ENCODE data around the gene RASGRP4.

Gene RASGRP4

DNA sequence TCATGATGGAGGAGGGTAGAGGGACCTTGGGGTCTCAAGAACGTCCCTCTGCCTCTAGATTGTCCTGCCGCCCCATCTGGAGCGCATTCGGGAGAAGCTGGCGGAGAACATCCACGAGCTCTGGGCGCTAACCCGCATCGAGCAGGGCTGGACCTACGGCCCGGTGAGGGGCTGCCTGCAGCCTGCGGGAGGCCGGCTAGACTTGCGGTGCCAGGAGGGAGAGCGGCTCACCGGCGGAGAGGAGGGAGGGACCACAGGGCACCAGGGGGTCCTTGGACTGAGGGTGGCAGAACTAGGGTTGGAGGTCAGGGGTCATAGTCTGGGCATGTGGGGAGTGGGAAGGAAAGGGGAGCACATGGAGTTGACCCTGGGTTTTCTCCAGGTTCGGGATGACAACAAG, 37.3 kb upstream of the RASGRP4 start:
- Histone ChIP-seq H3K27ac (ENCODE audit: low read length) (no peak overlapping the region), H3K9me3 (ENCODE audit: control insufficient read depth in 2 of 2, low read length in 2 of 2) (no peaks in the 10 kb centered on the region), H3K27me3 (ENCODE audit: control insufficient read depth in 1 of 2, insufficient read depth in 2 of 2, low read length in 2 of 2) (no peaks in the 10 kb centered on the region), H3K36me3 (ENCODE audit: control insufficient read depth in 2 of 2, insufficient read depth in 2 of 2, low read length in 2 of 2) (no peaks in the 10 kb centered on the region), H3K4me3 (ENCODE audit: low read length in 2 of 2) (no peak overlapping the region), H3K9ac (ENCODE audit: low read length in 2 of 2) (no peak overlapping the region), H3K4me1 (ENCODE audit: control insufficient read depth, insufficient read depth, low read length) (no peaks in the 10 kb centered on the region)

DNA sequence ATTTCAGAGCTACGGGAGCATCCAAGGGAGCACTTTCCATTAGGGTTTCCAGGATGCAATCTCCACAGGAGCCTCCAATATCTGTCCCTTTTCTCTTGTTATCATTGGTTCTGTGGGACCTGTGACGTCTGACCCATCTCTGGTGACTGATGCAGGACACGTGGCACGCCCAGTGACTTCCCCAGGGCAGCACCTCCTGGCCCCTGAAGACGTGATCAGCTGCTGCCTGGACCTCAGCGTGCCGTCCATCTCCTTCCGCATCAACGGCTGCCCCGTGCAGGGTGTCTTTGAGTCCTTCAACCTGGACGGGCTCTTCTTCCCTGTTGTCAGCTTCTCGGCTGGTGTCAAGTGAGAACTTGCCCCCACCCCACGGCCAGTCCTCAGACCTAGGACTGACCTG, 33.0 kb upstream of the RASGRP4 start:
- Histone ChIP-seq H3K9ac (ENCODE audit: low read length in 2 of 2) (no peak overlapping the region), H3K27me3 (ENCODE audit: control insufficient read depth in 1 of 2, insufficient read depth in 2 of 2, low read length in 2 of 2) (no peaks in the 10 kb centered on the region), H3K9me3 (ENCODE audit: control insufficient read depth in 2 of 2, low read length in 2 of 2) (no peaks in the 10 kb centered on the region), H3K36me3 (ENCODE audit: control insufficient read depth in 2 of 2, insufficient read depth in 2 of 2, low read length in 2 of 2) (no peaks in the 10 kb centered on the region), H3K4me3 (ENCODE audit: low read length in 2 of 2) (no peak overlapping the region), H3K4me1 (ENCODE audit: control insufficient read depth, insufficient read depth, low read length) (no peaks in the 10 kb centered on the region), H3K27ac (ENCODE audit: low read length) (no peak overlapping the region)

DNA sequence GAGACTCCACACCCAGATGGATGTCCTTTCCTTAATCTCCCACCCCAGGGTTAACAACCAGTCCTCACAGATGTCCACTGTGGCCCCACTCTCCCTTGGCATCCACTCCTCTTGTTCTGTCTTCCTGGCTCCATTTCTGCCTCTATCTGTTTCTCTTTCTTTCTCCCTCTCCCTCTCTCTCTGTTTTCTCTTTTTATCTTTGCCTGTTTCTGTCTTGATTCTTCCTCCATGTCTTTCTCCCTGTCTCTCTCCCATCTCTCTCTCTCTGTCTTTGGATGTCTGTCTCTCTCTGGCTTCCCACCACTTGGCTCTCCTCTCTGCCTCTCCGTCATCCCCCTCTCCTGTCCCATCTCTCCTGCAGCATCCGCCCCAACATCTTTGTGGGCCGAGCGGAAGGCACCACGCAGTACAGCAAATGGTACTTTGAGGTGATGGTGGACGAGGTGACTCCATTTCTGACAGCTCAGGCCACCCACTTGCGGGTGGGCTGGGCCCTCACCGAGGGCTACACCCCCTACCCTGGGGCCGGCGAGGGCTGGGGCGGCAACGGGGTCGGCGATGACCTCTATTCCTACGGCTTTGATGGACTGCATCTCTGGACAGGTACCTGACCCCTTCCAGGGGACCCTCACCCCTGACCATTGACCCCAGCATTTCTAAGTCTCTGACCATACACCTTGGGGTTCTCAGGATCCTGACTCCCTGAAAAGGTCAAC, 31.8 kb upstream of the RASGRP4 start:
- no peaks in the 10 kb centered on the region for H3K9me3 ChIP-seq (ENCODE audit: control insufficient read depth in 2 of 2, low read length in 2 of 2)

DNA sequence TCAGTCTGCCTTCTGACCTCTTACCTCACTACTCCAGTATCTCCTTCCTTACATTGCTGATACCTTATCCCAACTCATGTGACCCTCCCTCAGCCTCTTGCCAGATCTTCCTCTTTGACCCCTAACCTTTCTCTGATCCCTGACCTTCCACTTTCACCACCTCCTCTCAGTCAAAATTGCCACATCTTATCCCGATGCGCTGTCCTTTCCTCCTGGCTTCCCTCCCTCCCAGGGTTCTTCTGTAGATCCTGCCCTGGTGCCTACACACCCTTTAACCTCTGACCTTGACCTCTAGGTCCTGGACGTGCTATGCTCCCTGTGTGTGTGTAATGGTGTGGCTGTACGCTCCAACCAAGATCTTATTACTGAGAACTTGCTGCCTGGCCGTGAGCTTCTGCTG, 31.2 kb upstream of the RASGRP4 start:
- no peak overlapping the region for H3K27ac ChIP-seq (ENCODE audit: low read length)
- no peak overlapping the region for H3K4me3 ChIP-seq (ENCODE audit: low read length in 2 of 2)
- no peaks in the 10 kb centered on the region for H3K27me3 ChIP-seq (ENCODE audit: control insufficient read depth in 1 of 2, insufficient read depth in 2 of 2, low read length in 2 of 2)
- H3K9me3 ChIP-seq (ENCODE audit: control insufficient read depth in 2 of 2, low read length in 2 of 2): no peaks in the 10 kb centered on the region
- no peaks in the 10 kb centered on the region for H3K36me3 ChIP-seq (ENCODE audit: control insufficient read depth in 2 of 2, insufficient read depth in 2 of 2, low read length in 2 of 2)
- H3K9ac ChIP-seq (ENCODE audit: low read length in 2 of 2): no peak overlapping the region
- no peaks in the 10 kb centered on the region for H3K4me1 ChIP-seq (ENCODE audit: control insufficient read depth, insufficient read depth, low read length)

More for the DNA sequence above, 31.8 kb upstream of the RASGRP4 start:
- Histone ChIP-seq H3K27ac (ENCODE audit: low read length) (no peak overlapping the region), H3K9ac (ENCODE audit: low read length in 2 of 2) (no peak overlapping the region), H3K27me3 (ENCODE audit: control insufficient read depth in 1 of 2, insufficient read depth in 2 of 2, low read length in 2 of 2) (no peaks in the 10 kb centered on the region), H3K36me3 (ENCODE audit: control insufficient read depth in 2 of 2, insufficient read depth in 2 of 2, low read length in 2 of 2) (no peaks in the 10 kb centered on the region), H3K4me3 (ENCODE audit: low read length in 2 of 2) (no peak overlapping the region), H3K4me1 (ENCODE audit: control insufficient read depth, insufficient read depth, low read length) (no peaks in the 10 kb centered on the region)

DNA sequence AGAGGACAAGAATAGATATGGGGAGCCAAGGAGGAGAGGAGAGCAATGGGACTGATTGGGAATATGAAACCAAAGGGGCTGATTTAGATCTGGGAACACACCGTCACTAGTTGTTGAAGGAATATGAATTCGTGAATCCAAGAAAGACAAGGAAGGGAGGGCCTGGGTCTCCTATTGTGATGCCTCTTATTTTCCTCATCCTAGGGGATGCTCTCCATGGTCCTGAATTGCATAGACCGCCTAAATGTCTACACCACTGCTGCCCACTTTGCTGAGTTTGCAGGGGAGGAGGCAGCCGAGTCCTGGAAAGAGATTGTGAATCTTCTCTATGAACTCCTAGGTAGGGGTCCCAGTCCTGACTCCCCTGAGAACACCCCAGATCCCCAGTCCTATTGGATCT, 29.0 kb upstream of the RASGRP4 start:
- H3K4me1 ChIP-seq (ENCODE audit: control insufficient read depth, insufficient read depth, low read length): no peaks in the 10 kb centered on the region
- no peak overlapping the region for H3K4me3 ChIP-seq (ENCODE audit: low read length in 2 of 2)
- H3K9me3 ChIP-seq (ENCODE audit: control insufficient read depth in 2 of 2, low read length in 2 of 2): no peaks in the 10 kb centered on the region
- no peak overlapping the region for H3K27ac ChIP-seq (ENCODE audit: low read length)
- no peaks in the 10 kb centered on the region for H3K36me3 ChIP-seq (ENCODE audit: control insufficient read depth in 2 of 2, insufficient read depth in 2 of 2, low read length in 2 of 2)
- H3K27me3 ChIP-seq (ENCODE audit: control insufficient read depth in 1 of 2, insufficient read depth in 2 of 2, low read length in 2 of 2): no peaks in the 10 kb centered on the region
- H3K9ac ChIP-seq (ENCODE audit: low read length in 2 of 2): no peak overlapping the region

DNA sequence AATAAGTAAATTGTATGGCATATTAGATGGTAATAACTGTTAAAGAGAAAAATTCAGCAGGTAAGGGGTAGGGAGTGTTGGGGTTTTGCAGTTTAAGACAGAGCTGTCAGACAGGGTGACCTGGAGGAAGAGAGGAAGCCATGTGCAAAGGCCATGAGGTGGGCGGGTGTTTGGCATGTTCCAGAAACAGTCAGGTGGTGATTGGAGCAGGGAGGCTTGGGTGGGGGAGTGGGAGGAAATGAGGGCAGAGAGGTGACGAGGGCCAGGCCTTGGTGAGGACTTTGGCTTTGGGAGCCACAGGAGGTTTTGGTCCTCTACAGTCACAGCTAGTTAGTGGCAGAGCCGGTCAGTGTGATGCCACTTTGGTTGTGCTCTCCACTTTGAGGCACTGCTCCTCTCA, 27.6 kb upstream of the RASGRP4 start:
- Histone ChIP-seq H3K9ac (ENCODE audit: low read length in 2 of 2) (no peak overlapping the region), H3K27ac (ENCODE audit: low read length) (no peak overlapping the region), H3K36me3 (ENCODE audit: control insufficient read depth in 2 of 2, insufficient read depth in 2 of 2, low read length in 2 of 2) (no peaks in the 10 kb centered on the region), H3K4me3 (ENCODE audit: low read length in 2 of 2) (no peak overlapping the region), H3K27me3 (ENCODE audit: control insufficient read depth in 1 of 2, insufficient read depth in 2 of 2, low read length in 2 of 2) (no peaks in the 10 kb centered on the region), H3K9me3 (ENCODE audit: control insufficient read depth in 2 of 2, low read length in 2 of 2) (no peaks in the 10 kb centered on the region), H3K4me1 (ENCODE audit: control insufficient read depth, insufficient read depth, low read length) (no peaks in the 10 kb centered on the region)

DNA sequence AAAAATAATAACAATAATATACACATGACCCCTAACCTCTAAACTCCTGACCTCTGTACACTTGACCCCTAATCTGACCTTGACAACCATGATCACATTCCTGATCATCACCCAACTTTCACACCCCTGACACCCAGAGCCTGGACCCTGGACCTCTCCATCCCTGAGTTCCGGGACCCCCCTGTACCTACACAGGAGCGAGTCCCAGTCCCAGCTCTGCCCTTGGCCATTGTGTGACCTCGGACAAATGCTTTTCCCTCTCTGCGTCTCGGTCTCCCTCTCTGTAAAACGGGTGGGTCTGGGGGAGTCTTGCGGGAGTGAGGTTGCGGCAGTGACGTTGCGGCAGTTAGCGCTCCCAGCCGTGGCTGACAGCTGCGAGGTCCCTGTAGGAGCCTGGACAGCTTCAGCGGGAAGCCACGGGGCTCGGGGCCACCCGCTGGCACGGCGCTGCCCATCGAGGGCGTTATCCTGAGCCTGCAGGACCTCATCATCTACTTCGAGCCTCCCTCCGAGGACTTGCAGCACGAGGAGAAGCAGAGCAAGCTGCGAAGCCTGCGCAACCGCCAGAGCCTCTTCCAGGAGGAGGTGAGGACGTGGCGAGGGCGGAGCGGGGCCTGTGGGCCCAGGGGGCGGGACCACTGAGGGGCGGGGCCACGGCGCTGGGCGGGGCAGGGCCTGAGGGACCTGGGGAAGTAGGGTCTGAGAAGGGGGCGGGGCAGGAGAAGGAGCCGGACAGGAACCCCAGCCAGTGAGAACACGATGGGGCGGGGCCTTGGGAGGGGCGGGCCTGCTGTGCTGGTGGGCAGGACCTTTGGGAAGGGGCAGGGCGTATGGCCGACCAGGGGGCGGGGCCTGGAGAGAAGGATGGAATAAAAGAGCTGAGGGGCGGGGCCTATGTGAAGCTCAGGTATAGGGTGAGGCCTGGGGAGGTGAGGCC, 26.7 kb upstream of the RASGRP4 start:
- Histone ChIP-seq H3K36me3 (ENCODE audit: control insufficient read depth in 2 of 2, insufficient read depth in 2 of 2, low read length in 2 of 2) (no peaks in the 10 kb centered on the region), H3K9ac (ENCODE audit: low read length in 2 of 2) (no peak overlapping the region), H3K4me3 (ENCODE audit: low read length in 2 of 2) (no peak overlapping the region), H3K9me3 (ENCODE audit: control insufficient read depth in 2 of 2, low read length in 2 of 2) (no peaks in the 10 kb centered on the region), H3K4me1 (ENCODE audit: control insufficient read depth, insufficient read depth, low read length) (no peaks in the 10 kb centered on the region), H3K27ac (ENCODE audit: low read length) (no peak overlapping the region), H3K27me3 (ENCODE audit: control insufficient read depth in 1 of 2, insufficient read depth in 2 of 2, low read length in 2 of 2) (no peaks in the 10 kb centered on the region)

DNA sequence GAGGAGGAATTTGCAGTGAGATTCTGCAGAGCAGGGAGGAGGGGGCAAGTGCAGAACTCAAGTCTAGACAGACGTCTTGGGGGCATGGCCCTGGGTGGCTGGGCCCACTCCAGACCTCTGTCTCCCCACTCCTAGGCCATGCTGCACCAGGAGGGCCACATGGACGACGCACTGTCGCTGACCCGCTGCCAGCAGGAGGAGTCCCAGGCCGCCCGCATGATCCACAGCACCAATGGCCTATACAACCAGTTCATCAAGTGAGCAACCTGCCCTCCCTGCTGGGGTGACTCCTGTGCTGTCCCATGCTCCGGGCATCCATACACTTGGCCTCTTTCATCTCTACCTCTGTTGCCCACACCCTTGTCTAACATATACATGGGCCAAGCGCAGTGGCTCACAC, 25.6 kb upstream of the RASGRP4 start:
- Histone ChIP-seq H3K4me3 (ENCODE audit: low read length in 2 of 2) (no peak overlapping the region), H3K9ac (ENCODE audit: low read length in 2 of 2) (no peak overlapping the region), H3K9me3 (ENCODE audit: control insufficient read depth in 2 of 2, low read length in 2 of 2) (no peaks in the 10 kb centered on the region), H3K27ac (ENCODE audit: low read length) (no peak overlapping the region), H3K27me3 (ENCODE audit: control insufficient read depth in 1 of 2, insufficient read depth in 2 of 2, low read length in 2 of 2) (no peaks in the 10 kb centered on the region), H3K4me1 (ENCODE audit: control insufficient read depth, insufficient read depth, low read length) (no peaks in the 10 kb centered on the region), H3K36me3 (ENCODE audit: control insufficient read depth in 2 of 2, insufficient read depth in 2 of 2, low read length in 2 of 2) (no peaks in the 10 kb centered on the region)

DNA sequence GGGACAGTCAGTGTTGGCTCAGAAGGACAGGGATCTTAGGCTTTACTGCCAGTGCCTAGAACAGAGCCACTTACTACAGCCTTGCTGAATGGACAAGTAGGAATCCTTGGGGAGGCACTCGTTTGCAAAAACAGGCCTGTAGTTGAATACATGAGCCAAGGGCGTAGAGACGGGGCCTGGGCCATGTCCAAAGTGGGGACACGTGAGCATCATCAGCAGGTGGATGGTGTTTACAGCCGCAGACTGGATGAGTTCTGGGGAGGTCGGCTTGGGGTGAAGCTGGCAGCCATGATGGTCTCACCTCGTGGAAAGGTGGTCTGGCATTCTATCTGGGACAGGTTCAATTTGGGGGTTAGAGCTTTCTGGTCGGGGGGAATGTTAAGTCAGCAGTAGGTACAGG, 25.0 kb upstream of the RASGRP4 start:
- no peaks in the 10 kb centered on the region for H3K36me3 ChIP-seq (ENCODE audit: control insufficient read depth in 2 of 2, insufficient read depth in 2 of 2, low read length in 2 of 2)
- no peaks in the 10 kb centered on the region for H3K4me1 ChIP-seq (ENCODE audit: control insufficient read depth, insufficient read depth, low read length)
- H3K27me3 ChIP-seq (ENCODE audit: control insufficient read depth in 1 of 2, insufficient read depth in 2 of 2, low read length in 2 of 2): no peaks in the 10 kb centered on the region
- no peak overlapping the region for H3K4me3 ChIP-seq (ENCODE audit: low read length in 2 of 2)
- H3K9me3 ChIP-seq (ENCODE audit: control insufficient read depth in 2 of 2, low read length in 2 of 2): no peaks in the 10 kb centered on the region
- H3K9ac ChIP-seq (ENCODE audit: low read length in 2 of 2): no peak overlapping the region
- no peak overlapping the region for H3K27ac ChIP-seq (ENCODE audit: low read length)

DNA sequence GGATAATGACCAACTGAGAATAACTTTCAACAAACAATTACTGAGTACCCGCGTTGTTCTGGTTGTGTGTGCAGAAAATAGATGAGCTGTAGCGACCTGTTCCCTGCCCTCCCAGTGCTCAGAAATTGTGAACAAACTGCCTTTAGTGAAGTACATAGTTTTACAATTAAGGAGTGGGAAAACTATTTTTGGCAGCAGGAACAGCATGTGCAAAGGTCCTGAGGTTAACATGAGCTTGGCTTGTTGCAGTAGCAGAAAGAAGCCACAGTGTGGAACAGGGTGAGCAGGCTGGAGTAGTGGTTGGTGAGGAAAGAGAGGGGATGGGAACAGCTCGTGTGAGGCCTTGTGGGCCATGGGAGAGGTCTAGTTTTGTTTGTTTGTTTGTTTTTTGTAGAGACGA, 23.5 kb upstream of the RASGRP4 start:
- Histone ChIP-seq H3K4me3 (ENCODE audit: low read length in 2 of 2) (no peak overlapping the region), H3K9ac (ENCODE audit: low read length in 2 of 2) (no peak overlapping the region), H3K27me3 (ENCODE audit: control insufficient read depth in 1 of 2, insufficient read depth in 2 of 2, low read length in 2 of 2) (no peaks in the 10 kb centered on the region), H3K27ac (ENCODE audit: low read length) (no peak overlapping the region), H3K4me1 (ENCODE audit: control insufficient read depth, insufficient read depth, low read length) (no peaks in the 10 kb centered on the region), H3K9me3 (ENCODE audit: control insufficient read depth in 2 of 2, low read length in 2 of 2) (no peaks in the 10 kb centered on the region), H3K36me3 (ENCODE audit: control insufficient read depth in 2 of 2, insufficient read depth in 2 of 2, low read length in 2 of 2) (no peaks in the 10 kb centered on the region)

DNA sequence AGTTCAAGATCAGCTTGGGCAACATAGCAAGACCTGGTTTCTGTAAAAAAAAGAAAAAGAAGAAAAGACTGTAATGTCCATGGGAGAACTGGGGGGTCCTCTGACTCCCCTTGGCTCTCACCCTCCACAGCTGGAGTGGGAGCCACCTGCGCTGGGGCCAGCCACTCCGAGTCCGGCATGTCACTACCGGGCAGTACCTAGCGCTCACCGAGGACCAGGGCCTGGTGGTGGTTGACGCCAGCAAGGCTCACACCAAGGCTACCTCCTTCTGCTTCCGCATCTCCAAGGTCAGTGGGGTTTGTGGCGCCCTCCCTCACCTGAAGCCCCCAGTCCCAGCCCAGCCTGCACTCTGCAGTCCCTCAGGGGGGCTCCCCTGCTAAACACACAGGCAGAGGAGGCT, 22.2 kb upstream of the RASGRP4 start:
- Histone ChIP-seq H3K4me3 (ENCODE audit: low read length in 2 of 2) (no peak overlapping the region), H3K27me3 (ENCODE audit: control insufficient read depth in 1 of 2, insufficient read depth in 2 of 2, low read length in 2 of 2) (no peaks in the 10 kb centered on the region), H3K4me1 (ENCODE audit: control insufficient read depth, insufficient read depth, low read length) (no peaks in the 10 kb centered on the region), H3K9me3 (ENCODE audit: control insufficient read depth in 2 of 2, low read length in 2 of 2) (no peaks in the 10 kb centered on the region), H3K27ac (ENCODE audit: low read length) (no peak overlapping the region), H3K36me3 (ENCODE audit: control insufficient read depth in 2 of 2, insufficient read depth in 2 of 2, low read length in 2 of 2) (no peaks in the 10 kb centered on the region), H3K9ac (ENCODE audit: low read length in 2 of 2) (no peak overlapping the region)

Data from stomach smooth muscle (tissue), 2 donors.